Thyroid gland (tissue), 4 donors: ENCODE results near the gene RHO.

Experiments
- CTCF ChIP-seq, 6 experiments: fragments of 200-600 bp in 3 of 6; fragments of 450-650 bp in 3 of 6; sonication (generic) in 3 of 6; IDR thresholded peaks; one replicate each; pipeline ENCODE4 v1.5.1; 2016 to 2019; ENCODE audit warnings: antibody characterized with exemption in 6 of 6, mild to moderate bottlenecking in 2 of 6, inconsistent platforms in 1 of 6, moderate library complexity in 1 of 6
- POLR2A ChIP-seq, 2 donors: fragments of 450-650 bp; IDR thresholded peaks; one replicate each; pipeline ENCODE4 v1.6.1; 2017; ENCODE audit warnings: antibody characterized with exemption in 2 of 2, mild to moderate bottlenecking in 2 of 2, moderate library complexity in 1 of 2

GRCh38 chr3:129504471-129505100 lies 23.9 kb upstream of the RHO start:
- TF ChIP-seq CTCF (IDR thresholded peaks at IDR 0.05) (no peak), POLR2A (IDR thresholded peaks at IDR 0.05) (no peak)
